ENCODE measurements around the gene RNF212B.

DNA sequence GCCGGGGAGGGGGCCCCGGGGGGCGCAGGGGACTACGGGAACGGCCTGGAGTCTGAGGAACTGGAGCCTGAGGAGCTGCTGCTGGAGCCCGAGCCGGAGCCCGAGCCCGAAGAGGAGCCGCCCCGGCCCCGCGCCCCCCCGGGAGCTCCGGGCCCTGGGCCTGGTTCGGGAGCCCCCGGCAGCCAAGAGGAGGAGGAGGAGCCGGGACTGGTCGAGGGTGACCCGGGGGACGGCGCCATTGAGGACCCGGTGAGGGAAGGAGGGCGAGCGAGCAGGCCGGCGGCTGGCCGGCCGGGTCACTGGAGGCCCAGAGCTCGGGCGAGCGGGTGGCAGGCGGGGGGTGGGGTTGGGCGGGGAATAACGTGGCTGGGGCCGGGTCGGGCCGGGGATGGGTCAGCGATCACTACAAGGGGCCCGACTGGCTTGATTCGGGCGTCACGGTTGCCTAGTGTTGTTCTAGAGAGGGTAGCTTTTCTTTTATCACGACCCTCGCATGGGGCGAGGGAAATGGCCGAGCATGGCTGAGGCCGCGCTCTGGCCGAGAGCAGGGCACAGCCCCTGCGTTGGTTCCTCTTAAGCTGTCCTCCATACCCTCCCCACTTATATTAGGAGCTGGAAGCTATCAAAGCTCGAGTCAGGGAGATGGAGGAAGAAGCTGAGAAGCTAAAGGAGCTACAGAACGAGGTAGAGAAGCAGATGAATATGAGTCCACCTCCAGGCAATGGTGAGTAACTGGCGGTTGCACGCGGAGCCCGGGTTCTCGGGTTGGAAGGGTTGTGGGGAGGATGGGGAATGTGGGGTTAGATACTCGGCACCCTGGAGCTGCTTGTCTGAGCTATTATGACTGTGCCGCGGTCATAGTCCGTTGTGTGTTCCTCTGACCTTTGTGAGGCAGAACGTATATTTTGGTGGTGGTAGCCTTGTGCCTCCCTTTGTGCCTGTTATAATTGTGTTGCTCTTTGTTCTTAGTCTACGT is 84.1 kb downstream of the RNF212B start:
- TF ChIP-seq, protein P1, sequence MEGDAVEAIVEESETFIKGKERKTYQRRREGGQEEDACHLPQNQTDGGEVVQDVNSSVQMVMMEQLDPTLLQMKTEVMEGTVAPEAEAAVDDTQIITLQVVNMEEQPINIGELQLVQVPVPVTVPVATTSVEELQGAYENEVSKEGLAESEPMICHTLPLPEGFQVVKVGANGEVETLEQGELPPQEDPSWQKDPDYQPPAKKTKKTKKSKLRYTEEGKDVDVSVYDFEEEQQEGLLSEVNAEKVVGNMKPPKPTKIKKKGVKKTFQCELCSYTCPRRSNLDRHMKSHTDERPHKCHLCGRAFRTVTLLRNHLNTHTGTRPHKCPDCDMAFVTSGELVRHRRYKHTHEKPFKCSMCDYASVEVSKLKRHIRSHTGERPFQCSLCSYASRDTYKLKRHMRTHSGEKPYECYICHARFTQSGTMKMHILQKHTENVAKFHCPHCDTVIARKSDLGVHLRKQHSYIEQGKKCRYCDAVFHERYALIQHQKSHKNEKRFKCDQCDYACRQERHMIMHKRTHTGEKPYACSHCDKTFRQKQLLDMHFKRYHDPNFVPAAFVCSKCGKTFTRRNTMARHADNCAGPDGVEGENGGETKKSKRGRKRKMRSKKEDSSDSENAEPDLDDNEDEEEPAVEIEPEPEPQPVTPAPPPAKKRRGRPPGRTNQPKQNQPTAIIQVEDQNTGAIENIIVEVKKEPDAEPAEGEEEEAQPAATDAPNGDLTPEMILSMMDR (IDR thresholded peaks at IDR 0.05) = no peak
- TF ChIP-seq POLR2A (IDR thresholded peaks at IDR 0.05) = no peak

Data from testis (tissue), 2 donors.